NCI-H510A (cell line): ENCODE measurements around the gene GPATCH2L.

Source experiments
- DNase-seq: peaks from one replicate; lab custom pipeline; 2025; lab: John Stamatoyannopoulos, UW

Gene GPATCH2L

DNA sequence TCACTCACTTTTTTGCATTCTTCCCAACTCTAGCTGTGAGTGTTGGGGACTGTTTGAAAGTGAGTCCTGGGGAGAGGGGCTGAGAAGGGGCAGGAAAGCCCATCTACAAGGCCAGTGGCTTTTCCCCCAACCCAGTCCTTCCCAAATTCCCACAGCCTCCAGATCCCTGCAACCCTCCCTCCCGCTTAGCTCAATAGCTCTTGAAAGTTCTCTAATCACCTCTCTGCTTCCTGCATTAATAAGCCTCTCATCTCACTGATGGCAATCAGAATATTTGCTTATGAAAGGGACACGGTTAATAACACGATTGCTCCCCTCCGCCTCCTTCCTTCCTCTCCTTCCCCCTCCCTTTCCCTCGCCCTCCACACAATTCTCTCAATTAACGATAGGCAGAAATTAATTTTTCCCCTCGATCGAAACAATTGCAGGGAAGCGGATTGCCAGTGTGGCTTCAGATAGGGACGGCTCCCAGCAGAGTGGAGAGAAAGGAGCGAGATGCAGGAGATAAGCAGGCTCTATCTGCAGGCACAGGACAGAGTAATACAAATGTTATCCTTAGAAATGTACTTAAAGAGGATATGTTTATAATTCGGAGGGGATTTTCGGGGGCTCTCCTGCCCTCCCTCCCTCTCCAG, 15.1 kb upstream of the GPATCH2L start:
- DNase-seq = no peak

DNA sequence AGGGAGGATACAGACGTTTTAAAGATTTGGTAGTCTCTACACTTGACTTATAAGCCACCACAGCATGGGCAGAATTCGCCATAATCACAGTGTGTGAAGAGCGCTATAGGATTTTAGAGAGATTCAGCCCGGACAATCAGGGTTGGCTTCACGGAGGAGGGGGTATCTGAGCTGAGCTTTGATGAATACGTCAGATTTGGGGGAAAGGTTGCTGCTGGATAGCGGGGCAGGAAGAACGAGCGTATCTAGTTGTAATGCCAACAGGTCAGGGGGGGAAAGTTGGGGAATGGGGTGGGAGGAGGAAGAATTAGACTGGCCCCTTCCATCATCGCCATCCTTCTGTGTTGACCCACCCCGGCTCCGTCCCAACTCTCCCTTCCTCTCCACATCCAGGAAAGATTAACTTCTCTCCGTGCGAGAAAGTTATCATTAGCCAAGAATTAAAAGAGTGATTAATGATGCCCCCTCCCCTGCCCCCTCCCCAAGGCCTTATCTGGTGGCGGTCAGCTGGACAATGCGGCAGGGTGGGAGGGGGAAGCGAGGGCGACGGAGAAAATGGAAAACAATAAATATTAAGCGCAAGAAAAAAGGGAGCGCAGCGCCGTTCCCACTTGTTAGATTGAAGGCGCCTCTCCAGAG, 13.5 kb upstream of the GPATCH2L start:
- no peak for DNase-seq

DNA sequence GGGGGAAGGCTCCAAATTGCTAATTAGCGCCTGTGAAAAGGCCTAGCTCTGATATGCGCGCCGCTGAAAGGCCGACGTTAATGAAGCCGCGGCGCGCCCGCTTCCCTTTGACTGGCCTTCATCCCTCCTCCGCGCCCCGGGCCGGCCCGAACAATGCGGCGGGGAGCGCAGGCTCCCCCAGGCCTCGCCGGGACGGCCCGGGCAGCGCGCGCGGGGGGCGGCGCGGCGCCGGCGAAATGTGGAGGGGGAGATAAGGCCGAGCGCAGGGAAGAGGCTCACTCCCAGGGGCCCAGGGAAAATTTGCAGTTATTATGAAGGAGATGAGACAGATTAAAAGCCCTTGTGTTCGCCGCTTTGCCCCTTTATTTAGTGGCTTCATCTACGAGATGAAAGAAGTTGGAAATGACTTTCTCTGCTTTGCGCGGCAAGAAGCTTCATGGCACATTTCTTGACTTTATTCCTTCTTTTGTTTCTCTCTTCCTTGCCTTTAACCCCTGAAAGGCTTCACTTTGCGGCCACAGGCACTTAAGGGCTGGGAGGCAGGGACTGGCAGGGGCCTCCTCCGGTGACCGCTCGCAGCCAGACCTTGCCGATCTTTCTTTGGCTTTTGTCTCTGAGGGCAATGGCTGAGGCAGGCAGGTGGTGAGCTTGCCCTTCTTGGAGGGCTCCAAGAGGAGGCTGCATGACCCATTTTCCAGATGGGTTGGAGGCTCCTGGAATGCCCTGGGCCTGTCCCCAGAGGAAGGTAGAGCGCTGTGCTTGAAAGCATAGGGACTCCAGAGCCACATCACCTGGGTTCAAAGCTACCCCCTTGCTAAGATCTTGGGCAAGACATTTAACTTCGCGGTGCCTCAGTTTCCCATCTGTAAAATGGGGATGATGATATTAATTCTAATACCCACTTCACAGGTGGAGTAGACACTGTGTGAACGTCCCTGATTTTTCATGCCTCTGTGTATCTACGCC, 12.7 kb upstream of the GPATCH2L start:
- no peak for DNase-seq

DNA sequence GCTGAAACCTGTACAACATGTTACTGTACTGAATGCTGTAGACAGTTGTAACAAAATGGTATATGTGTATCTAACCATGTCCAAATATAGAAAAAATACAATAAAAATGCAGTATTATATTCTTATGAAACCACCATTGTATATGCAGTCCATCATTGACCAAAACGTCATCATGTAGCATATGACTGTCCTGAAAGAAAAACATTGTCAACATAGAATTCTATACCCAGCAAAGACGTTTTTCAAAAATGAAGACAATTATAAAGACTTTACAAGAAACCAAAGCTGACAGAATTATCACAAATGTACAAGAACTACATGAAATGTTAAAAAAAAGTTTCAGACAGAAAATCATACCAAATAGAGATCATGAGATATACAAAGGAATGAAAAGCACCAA, 8.1 kb upstream of the GPATCH2L start:
- no peak for DNase-seq

- DNase-seq = no peak
These were observed 4.7 kb upstream of the GPATCH2L start for GRCh38 chr14:76146976-76147375.

- DNase-seq = no peak
These were observed 2.5 kb upstream of the GPATCH2L start for GRCh38 chr14:76149196-76149595.

GRCh38 chr14:76152333-76152681, 585 bp downstream of the GPATCH2L start:
- DNase-seq = peak; percentile 22

GRCh38 chr14:76153919-76154318, 2.2 kb downstream of the GPATCH2L start:
- no peak for DNase-seq

DNA sequence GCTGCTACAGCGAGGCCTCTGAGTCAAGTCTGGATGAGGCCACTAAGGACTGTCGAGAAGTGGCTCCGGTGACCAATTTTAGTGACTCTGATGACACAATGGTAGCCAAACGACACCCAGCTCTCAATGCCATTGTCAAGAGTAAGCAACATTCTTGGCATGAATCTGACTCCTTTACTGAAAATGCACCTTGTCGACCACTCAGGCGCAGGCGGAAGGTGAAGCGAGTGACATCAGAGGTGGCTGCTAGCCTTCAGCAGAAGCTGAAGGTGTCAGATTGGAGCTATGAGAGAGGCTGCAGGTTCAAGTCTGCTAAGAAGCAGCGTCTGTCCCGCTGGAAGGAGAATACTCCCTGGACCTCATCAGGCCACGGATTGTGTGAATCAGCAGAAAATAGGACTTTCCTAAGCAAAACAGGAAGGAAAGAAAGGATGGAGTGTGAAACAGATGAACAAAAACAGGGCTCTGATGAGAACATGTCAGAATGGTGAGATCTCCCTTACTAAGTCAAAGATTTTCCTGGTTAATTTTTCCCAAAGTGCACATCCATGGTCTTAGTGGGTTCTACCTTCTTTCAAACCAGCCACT, 2.9 kb downstream of the GPATCH2L start:
- DNase-seq = no peak

DNA sequence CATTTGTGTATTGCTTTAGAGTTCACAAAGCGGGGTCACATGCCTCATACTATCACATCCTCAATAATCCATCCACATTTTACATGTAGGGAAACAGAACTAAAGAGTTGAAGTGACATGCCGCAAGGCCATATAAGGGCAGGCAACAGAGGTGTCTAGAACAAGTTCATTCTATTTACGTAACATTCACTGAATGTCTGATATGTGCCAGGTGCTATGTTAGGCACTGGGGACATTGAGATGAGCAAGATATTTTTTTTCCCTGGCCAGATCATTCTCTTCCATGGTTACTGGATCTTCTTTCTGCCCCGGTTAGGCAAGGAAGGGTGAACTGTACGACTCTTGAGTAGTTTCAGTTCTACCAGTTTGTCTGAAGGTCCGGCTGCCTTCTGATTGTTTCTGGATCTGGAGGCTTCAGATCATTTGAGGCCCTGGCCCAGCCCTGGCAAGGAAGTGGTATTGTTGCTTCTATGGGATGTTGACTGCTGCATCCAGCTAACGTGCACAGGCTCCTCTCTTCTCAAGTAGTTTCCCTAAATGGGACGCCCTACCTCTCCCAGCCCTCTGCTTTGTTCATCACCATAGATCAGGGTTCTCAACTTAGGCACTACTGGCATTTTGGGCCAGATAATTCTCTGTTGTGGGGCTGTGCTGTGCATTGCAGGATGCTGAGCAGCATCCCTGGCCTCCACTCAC, 12.1 kb downstream of the GPATCH2L start:
- DNase-seq = no peak

GRCh38 chr14:76168531-76168930, 16.8 kb downstream of the GPATCH2L start:
- DNase-seq = no peak

DNA sequence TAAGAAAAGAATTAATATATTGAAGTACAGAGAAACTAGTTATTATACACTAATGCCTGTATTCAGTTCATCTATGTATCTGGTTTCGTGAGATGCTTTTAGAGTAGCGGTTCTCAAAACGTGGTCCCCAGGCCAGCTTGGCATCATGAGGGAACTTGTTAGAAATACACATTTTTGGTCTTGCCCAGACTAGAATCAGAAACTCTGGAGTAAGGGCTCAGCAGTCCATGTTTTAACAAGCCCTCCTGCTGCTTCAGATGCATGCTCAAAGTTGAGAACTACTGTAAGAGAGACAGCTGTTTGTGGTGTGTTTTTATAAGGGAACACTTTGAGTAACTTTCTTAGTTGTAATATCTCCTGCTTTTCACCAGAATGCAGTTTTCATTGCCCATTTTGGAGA, 18.1 kb downstream of the GPATCH2L start:
- DNase-seq = no peak

GRCh38 chr14:76174982-76175381, 23.3 kb downstream of the GPATCH2L start:
- no peak for DNase-seq

- no peak for DNase-seq
These were observed 24.2 kb downstream of the GPATCH2L start for GRCh38 chr14:76175942-76176341.

GRCh38 chr14:76181546-76181945, 29.8 kb downstream of the GPATCH2L start:
- DNase-seq = no peak

DNA sequence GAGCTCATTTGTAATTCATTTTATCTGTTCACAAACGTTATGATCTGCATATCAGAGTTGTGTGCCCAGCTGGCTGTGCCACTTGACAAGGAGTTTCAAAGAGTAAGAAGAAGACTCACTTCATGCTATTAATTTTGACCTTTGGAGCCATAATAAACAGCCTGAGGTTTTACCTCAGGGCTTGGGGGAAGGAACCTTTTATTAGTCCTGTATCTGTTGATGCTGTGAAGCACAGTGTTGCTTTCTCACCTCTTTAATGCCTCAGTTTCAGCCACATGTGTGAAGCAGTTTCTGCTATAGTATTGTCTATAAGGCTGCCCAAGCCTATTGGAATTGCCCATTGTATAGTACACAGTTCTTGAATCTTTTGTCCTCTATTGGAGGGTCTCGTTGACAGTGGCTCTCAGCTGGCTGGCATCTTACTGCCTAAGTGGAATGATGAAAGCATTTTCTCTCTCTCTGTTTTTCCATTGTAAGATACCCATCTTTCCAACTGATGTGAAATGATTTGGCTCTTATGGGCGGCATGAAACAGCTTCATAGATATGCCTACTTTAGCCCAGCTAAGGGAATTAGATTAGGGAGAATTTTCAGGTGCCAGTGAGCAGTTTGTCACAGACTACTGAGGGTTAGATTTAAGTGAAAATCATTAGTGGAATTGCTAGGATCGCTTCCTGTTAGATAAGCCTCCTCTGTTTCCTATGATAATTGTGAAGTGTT, 34.7 kb downstream of the GPATCH2L start:
- peak; percentile 39 for DNase-seq

GRCh38 chr14:76191297-76191696, 39.6 kb downstream of the GPATCH2L start:
- DNase-seq = no peak

- DNase-seq = no peak
These were observed 42.0 kb downstream of the GPATCH2L start for GRCh38 chr14:76193696-76194095.

DNA sequence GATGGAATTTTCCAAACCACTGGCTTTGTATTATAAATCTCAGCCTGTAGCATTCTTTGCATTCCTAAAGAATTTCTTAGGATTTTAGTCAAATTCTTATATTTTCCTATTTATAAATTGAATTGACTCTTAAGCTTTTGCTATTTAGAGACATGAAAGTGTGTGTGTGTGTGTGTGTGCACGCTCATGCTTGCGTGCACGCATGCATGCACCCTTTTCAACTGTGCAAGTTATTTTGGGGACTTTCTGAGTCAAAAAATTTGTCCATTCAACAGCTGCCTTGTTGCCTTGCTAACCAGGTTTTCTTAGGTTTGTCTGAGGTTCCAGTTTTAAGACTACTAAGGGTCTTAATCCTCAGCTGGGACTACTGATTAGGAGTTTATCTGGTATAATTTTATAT, 42.6 kb downstream of the GPATCH2L start:
- DNase-seq = no peak

GRCh38 chr14:76195003-76195402, 43.3 kb downstream of the GPATCH2L start:
- no peak for DNase-seq

GRCh38 chr14:76196980-76197695, 45.4 kb downstream of the GPATCH2L start:
- DNase-seq = no peak
